Stimulated activated CD8-positive, alpha-beta memory T cell treated with anti-CD3 and anti-CD28 coated beads, Interleukin-12 subunit alpha, Interleukin-12 subunit beta, amount 100 ng/mL, for 1 hour (primary cell): ENCODE data around the gene SOX10.
"Not testable (repeated sequence)": the region's sequence is repeated elsewhere in the genome, so short reads cannot be mapped to it uniquely, and the experiment has no call there.

ENCODE experiments used
- DNase-seq: peaks from one replicate; pipeline ENCODE4 v3.0.0-alpha.2; 2020; ENCODE audit warnings: low read depth

Gene SOX10

DNA sequence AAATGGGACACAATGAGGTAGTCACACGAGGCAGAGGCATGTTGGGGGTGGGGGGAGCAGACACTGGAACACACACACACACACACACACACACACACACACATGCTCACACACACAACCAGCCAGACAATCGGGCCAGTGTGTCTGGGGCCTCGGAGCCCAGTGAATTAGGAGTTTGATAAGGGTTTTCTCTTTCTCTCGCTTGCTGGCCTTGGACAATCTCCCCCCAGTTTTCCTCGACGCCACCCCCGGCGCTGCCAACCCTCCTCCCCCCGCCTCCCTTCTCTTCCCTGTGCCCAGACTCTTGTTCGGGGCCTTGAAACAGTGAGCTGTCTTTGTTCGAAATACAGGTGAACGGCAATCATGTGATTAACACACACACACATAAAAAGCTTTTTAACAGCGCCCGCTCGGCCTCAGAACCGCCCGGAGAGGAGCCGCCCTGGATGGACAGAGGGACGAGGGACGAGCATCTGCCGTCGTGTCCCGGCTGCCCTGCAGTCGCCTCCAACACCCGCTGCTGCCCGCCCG, 1.5 kb upstream of the SOX10 start:
- no peak for DNase-seq

DNA sequence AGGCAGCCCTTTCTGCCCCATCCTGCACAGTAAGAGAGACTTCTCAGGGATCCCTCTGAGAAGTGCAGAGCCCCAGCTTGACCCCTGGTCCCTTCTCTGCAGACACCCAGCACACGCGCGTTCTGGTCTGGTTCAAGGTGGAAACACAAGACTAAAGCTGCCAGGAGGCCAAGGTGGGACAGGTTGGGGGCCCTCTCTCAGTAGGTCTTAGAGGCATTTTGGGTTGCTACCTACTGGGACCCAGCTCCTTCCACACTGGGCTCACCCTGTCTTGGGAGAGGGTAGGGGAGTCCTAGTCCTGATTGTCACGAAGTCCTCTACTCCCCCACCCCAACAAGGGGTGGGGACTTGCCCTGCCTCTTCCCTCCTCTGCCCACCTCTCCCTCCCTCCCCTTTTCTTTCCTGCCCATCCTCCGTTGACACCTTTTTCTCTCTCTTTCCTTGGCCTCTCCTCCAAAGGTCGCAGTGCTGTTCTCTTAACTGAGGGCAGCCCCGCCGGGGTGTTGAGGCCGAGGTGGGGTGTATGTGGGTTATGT, 763 bp upstream of the SOX10 start:
- DNase-seq = no peak

DNA sequence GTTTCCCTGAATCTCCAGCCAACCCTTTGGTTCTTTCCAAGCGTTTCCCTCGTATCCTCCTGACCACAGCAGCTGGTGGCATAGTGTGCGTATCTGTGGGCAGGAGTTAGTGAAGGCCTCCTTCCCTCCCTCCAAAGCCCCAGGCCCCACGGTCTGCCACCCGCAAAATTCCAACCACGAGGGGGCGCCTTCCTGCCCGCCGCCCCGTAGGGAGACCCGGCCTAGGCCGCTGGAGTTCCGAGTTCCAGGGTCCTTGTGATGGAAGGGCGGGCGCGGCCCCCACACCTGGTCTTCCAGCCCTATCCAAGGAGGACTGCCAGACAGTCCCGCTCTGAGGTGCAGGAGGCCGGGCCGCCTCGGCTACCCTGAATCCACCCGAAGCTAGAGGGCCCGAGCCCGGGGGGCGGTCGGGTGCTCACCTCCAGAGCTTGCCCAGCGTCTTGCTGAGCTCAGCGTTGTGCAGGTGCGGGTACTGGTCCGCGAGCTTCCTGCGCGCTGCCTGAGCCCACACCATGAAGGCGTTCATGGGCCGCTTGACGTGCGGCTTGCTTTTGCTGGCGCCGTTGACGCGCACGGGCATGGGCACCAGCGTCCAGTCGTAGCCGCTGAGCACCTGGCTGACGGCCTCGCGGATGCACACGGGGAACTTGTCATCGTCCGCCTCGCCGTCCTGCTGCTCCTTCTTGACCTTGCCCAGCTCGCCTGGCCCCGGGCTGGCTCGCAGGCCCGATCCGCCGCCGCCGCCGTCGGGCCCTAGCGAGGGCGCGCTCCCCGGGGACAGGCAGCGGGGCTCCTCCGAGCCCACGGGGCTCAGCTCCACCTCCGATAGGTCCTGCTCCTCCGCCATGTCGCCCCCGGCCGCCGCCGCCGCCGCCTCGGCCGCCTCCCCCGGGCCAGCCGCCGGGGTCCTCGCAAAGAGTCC, 1.2 kb downstream of the SOX10 start:
- DNase-seq = no peak

DNA sequence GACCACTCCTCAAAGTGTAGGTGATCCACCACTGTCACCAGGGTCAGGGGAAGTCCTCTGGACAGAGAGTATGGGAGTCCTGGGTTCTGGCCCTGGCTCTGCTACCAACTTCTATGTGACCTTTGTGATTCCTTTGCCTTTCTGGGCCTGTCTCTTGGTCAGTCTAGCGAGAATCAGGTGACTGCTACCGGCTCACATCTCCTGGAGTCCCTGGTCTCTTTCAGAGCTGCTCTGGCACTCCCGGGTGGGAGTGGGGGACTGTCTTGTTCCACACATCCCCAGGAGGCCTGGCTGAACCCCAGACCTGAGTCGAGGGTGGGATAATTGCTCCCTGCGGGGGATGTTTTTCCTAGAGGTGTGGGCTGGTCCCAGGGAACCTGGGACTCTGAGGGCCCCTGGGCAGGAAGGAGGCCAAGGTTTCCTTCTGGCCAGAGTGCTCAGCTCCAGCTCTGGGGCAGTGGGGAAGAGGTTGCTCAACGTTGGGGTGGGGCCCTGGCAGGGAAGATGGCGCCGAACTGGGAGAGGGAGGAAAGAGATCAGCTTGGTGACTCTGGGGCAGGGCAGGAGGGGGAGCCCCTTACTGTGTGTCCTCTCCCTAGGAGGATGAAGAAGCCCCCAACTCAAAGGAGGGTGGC, 2.1 kb downstream of the SOX10 start:
- no peak for DNase-seq

DNA sequence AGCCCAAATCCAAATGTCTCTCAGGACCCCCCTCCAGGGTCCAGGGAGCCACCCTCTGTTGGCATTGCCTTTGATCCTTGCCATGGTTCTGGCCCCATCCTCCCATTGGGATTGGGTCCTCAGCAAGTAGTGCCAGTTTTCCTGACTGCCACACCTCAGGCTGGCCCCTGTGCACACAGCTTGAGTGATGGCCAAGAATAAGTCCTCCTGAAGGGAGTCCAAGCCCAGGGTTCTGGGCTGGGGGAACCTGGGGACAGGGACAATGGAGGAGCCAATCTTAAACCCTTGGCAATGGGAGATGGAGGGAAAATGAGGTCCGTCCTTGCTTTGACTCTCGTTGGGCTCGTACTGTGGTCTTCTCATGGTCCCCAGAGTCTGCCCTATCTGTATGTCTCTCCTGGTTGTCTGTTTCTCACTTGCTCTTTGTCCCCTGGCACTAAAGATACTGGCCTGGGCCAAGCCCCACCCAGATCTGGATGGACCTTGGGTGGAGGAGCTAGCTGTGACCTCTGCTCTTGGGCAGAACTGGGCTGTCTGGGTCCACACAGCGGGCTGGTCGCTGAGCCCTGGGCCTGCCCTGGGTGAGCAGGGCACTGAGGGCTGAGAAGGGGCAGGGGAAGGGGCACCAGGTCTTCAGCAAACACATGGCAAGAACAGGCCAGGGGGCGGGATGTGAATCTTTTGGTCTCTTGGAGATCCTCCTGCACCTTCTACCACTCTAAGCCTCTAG, 2.9 kb downstream of the SOX10 start:
- no peak for DNase-seq

DNA sequence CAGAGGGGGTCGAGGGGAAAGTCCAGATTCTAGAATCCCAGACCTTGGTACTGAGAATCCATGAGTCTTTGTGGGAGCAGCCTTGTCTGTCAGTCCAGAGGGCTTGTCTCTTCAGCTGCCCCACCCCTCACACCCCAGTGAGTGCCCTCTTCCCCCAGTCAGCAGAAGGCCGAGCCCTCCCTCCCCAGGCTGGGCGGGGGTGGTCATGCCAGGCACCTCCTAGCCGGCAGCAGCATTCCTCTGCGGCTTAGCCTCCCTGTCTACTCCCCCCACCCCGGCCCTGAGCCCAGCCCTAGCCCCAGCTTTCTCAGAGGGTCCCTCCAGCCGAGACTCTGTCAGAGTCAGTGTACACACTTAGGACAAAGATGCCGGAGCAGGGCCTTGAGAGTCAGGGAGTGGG, 4.6 kb downstream of the SOX10 start:
- no peak for DNase-seq

DNA sequence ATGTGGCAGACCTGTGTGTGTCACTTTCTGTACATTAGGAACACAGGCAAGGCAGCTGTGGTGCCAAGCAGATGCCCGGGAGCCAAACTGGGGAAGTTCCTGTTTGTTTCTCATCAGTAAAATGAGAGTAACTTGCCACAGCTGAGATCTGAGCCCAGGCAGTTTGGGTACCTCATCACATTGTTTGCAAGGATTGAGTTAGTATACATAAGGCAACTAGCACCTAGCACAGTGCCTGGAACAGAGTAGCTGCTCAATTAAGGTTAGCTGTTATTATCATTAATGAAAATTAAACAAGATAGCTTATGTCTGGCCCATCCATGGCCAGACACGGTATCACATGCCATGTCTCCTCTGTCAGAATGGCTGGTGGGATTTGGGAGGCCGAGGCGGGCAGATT, 7.8 kb downstream of the SOX10 start:
- no peak for DNase-seq

DNA sequence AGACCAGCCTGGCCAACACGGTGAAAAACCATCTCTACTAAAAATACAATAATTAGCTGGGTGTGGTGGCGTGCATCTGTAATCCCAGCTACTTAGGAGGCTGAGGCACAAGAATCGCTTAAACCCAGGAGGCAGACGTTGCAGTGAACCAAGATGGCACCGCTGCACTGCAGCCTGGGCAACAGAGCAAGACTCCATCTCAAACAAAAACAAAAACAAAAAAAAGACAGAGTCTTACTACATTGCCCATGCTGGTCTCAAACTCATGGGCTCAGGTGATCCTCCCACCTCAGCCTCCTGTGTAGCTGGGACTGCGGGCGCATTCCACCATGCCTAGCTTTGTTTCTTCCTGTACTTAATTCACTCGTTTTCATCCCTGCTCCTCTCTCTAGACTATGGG, 8.3 kb downstream of the SOX10 start:
- DNase-seq = not testable (repeated sequence)

DNA sequence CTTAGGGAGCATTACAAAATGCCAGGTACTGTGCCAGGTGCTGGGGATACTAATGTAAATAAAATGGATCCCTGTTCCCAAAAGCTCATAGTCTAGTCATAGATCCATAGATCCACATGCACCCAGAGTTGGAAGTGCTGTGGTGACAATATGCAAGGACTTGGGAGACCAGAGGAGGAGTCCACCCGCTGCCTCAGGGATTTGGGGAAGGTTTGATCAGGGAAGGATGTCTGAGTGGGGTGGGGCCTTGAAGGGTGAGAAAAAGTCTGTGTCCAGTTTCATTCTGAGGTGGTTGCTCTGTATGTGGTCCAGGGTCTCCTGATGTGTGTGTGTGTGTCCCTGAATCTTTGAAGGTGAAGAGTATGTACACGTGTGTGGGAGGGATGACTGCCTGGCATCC, 9.2 kb downstream of the SOX10 start:
- no peak for DNase-seq

DNA sequence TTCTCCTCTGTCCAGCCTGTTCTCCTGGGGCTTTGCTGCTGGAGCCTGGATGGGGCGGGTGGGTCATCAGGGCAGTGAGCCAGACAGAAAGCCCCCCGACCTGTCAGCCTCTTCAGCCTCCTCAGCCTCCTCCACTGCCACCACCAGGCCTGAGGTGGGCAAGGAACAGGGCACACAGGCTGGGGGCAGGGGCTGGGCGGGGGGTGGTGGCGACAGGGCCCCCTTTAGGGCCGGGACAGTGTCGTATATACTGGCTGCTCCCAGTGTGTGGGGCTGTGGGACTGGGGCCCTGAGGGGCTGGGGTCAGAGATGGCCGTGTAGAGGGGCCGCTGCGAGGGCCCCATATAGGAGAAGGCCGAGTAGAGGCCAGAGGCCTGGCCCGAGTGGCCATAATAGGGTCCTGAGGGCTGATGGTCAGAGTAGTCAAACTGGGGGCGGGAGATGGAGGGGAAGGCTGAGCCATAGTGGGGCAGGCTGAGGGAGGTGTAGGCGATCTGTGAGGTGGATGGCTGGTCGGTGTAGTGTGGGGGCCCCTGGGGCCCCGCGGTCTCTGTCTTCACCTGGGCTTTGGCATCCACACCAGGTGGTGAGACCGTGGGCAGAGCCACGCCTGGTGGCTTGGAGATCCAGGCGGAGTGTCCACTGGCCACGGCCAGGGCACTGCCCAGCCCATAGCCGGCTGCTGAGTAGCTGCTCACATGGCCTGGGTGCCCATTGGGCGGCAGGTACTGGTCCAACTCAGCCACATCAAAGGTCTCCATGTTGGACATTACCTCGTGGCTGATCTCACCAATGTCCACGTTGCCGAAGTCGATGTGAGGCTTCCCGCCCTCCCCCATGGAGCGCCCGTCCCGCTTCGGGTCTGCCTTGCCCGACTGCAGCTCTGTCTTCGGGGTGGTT, 10.8 kb downstream of the SOX10 start:
- no peak for DNase-seq

DNA sequence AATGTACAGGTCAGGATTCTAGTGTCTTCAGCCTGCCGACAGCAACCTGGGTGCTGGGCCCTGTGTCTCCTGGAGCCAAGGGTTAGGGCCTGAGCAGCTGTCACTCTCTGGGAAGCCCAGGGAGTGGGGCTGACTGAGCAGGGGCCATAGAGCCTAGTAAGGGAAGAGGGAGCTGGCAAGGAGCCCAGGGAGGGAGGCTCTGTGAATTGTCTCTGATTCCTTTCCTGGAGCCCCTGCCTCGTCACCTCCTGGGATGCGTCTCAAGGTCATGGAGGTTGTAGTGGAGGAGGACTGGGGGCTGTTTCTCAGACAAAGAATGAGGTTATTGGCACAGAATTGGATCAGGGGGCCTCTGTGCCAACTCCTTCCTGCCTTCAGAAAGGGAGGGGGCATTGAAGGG, 11.8 kb downstream of the SOX10 start:
- no peak for DNase-seq

DNA sequence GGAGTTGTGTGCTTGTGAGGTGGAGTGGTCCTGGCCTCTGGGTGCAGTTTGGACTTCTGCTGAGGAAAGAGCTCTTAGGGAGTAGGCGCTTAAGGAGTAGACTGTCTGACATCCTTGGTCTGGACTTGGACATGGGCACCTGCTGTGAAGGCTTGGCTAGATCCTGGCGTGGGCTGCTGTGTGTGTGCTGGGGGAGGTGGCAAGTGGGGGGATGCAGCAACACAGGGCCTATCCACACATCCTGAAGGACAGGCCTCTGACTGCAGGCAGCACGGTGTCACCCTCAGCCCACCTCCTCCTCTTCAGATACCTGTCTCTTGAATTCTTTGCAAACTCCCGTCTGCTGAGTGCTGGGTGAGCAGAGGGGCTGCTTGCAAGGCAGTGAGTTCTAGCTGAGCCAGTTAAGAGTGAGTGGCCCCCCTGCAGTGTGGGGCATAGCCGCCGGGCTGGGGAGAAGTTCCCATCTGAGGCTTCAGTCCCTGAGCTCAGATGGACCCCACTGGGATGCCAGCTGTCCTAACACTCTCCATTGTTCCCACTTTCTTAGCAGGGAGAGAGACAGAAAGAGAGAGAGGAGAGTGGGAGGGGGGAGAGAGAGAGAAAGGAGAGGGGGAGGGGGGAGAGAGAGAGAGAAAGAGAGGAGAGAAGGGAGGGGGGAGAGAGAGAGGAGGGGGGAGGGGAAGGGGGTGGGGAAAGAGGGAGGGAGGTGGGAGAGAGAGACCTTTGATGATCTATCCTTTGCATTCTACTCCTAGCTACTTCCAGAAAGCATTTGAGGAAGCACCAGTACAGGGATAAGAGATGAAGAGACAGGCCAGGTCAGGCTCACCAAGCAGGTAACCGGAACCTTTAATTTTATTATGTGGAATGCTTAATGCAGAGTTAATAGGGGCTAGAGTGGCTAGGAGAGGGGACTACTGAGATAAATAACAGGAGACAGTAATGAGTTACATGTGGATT, 12.6 kb downstream of the SOX10 start:
- DNase-seq = no peak

DNA sequence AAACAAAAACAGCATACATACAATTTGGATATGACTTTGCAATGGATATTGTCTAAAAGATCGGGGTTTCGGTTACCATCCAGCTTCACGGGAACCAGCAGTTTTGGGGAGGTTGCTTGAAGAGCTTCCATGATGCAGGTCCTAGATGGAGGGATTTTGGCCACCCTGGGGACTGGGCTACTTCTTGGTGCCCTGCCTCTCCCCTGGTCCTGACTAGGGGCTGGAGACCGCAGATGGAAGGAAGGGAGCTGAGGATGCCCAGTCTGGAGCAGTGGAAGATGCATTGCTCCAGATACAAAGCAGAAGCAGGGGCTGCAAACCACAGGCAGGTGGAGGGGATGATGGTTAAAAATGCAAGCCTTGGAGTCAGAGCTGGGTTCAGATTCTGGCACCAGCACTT, 13.5 kb downstream of the SOX10 start:
- no peak for DNase-seq

DNA sequence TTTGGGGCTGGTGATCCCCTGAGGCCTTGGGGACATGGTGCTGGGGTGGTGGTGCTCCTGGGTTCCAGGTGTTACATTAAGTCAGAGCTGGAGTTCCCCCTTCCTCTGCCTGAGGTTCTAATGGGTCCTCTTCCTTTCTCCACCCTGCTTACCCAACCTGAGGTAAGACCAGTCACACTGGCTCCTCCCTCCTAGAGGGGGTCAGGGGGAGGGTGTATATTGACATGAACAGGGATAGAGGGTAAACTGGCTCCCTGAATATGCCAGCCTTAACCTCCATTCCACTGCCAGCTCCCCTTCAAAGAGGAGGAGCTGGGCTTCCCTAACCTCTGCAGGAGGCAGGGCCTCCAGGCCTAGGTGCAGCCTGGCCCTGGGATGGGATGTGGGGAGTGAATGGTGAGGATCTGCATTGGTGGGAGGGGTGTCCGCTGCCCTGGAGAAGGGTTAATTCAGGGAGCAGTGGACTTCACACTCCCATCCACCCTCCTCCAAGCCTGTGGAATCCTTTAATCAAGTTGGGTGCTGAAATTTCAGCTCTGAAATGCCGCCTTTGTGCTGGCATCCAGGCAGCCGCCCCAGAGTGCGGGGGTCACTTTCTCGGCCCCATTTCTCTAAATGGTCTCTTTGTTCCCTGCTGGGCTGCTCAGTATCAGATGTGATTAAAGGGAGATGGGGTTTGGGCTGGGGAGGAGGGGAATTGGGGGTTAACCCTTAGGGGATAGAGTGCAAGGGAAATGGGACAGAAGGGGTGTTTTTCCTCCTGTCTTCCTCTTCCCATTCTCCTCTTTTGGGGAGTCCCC, 15.7 kb downstream of the SOX10 start:
- DNase-seq = no peak

DNA sequence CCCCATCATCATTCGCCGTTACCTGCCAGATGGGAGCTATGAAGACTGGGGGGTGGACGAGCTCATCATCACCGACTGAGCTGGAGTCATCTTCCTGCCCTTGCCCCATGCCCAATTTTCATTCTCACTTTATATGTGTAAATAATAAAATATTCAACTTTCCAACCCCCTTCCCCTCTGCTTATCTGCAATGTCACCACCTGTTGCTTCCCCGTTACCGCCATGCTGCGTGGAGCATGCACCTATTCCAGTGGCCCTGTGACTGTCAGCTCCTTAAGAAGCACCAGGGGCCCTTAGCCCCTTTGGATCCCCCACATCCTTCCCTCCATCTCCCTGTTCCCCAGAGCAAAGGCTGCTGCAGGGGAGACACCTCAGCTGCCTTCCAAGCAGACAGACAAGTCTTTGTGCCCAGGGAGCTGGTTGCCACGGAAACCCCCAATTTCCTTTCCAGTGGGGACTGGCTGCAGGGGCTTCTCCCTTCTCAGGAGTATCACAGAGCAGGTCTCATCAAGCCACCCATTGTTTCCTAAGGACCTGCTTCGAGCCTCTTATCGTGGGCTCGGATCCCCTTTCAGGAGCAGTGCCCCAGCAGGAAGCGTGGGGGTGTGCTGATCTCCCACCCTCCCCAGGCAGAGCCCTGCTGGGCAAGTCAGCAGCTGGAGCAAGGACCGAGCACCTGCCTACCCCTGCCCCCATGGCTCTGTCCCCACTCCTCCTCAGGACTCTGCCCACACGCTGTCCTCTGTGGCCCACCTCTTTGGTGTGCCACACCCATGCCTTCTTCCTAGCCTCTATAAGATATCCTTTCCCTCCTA, 16.5 kb downstream of the SOX10 start:
- no peak for DNase-seq

DNA sequence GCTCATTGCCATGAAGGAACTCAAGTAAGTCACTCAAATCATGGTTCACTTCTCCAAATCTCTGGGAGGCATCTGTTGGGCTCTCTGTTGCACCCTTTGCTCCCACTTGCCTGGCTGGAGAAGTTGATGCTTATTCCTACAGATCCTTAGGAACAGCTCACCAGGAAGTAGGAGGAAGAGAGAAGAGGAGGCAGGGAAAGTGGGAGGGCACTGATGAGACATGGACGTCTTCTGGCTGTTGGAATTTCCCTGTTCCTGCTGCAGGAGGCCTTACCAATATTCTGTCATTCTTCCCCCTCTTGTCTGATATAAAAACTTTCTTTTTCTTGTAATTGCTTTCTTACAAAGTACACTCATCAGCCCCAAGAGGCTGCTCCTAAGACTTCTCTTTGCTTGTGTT, 17.2 kb downstream of the SOX10 start:
- DNase-seq = no peak

DNA sequence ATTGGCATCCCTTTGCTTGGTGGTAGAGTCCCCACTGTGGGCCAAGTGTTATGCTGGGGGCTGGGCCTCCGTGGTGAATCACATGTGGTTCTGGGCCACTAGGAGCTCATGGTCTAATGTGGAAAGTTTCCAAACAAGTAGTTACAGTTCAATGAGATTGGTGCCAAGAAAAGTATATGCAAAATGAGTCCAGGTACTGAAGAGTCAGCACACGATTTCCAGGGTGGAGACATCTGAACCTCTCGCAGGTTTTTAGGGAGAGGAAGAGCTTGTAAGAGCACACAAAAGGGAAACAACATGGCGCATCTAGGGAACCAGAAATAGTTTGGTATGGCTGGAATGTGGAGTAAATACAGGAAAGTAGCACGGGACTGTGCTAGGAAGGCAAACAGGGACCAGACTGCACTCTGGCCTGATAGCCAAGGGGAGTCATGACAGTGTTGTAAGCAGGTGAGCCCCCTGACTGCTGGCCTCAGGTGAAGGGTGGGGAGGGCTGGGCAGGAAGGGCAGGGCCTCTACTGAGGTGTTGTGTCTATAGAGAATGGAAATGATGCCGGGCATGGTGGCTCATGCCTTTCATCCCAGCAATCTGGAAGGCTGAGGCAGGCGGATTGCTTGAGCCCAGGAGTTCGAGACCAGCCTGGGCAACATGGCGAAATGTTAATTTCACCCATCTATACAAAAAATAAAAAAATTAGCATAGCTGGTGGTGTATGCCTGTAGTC, 18.3 kb downstream of the SOX10 start:
- no peak for DNase-seq

DNA sequence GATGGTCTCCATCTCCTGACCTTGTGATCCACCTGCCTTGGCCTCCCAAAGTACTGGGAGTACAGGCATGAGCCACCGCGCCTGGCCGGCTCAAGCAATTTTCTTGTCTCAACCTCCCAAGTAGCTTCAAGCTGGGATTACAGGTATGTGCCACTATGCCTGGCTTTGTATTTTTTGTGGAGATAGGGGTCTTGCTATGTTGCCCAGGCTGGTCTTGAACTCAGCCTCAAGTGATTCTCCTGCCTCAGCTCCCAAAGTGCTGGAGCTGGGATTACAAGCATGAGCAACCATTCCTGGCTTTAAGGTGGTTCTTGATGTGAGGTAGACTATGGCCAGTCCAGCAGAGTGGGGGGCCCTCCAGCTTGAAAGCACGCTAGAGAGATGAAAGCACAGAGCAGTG, 23.3 kb downstream of the SOX10 start:
- DNase-seq = no peak
